WTC11 (cell line): ENCODE measurements around the gene SAMSN1. TPM values are rescaled to one million over a fixed set of nuclear protein-coding genes. Genes with fewer than 3 reads are reported as not detected.

Experiments used
- ATAC-seq: fragments of 200-7000 bp; cut with Tn5 transposase; 2 replicates; pipeline ENCODE4 v1.10.0; 2021; ENCODE audit warnings: mild to moderate bottlenecking, moderate library complexity
- CTCF ChIA-PET: fragments of 300-600 bp; sonication (Branson Sonifier 250); formaldehyde crosslinking; loops from one replicate; lab custom pipeline; 2021; ENCODE audit warnings: antibody characterized with exemption; lab: Charles Lee
- POLR2A ChIA-PET: fragments of 350-600 bp; sonication (Branson Sonifier 250); formaldehyde crosslinking; loops from one replicate; lab custom pipeline; 2021; ENCODE audit warnings: antibody characterized with exemption; lab: Charles Lee
- DNase-seq: peaks from one replicate; pipeline ENCODE4 v3.0.0; 2021; ENCODE audit warnings: low spot score
- H3K27ac Mint-ChIP-seq: 2 replicates; pipeline ENCODE4 v1.8.0; 2021; ENCODE audit warnings: mixed read lengths
- H3K27me3 Mint-ChIP-seq: 2 replicates; pipeline ENCODE4 v1.8.0; 2021; ENCODE audit warnings: low read depth, mild to moderate bottlenecking, moderate library complexity, mixed read lengths
- H3K36me3 Mint-ChIP-seq: 2 replicates; pipeline ENCODE4 v1.8.0; 2021; ENCODE audit warnings: mixed read lengths
- H3K4me1 Mint-ChIP-seq: 2 replicates; pipeline ENCODE4 v1.8.0; 2022; ENCODE audit warnings: mixed read lengths
- H3K4me3 Mint-ChIP-seq: 2 replicates; pipeline ENCODE4 v1.8.0; 2021; ENCODE audit warnings: mild to moderate bottlenecking, moderate library complexity, mixed read lengths
- H3K9me3 Mint-ChIP-seq: 2 replicates; pipeline ENCODE4 v1.8.0; 2021; ENCODE audit warnings: mixed read lengths
- CBFB ChIP-seq: sonication (generic); formaldehyde crosslinking; IDR thresholded peaks from 2 replicates; pipeline ENCODE4 v1.8.1; 2022; ENCODE audit warnings: mild to moderate bottlenecking, low read depth, missing genetic modification reagents
- EMX1 ChIP-seq: fragments of 250-450 bp; sonication (Bioruptor Pico); IDR thresholded peaks from 2 replicates; pipeline ENCODE4 v1.8.0; 2021; ENCODE audit warnings: mild to moderate bottlenecking
- ESRRA ChIP-seq: sonication (generic); formaldehyde crosslinking; IDR thresholded peaks from 2 replicates; pipeline ENCODE4 v1.8.1; 2022; ENCODE audit warnings: mild to moderate bottlenecking, missing genetic modification reagents, borderline replicate concordance
- FOXJ3 ChIP-seq: sonication (generic); formaldehyde crosslinking; IDR thresholded peaks from 2 replicates; pipeline ENCODE4 v1.9.0; 2021; ENCODE audit warnings: missing genetic modification reagents, mild to moderate bottlenecking, borderline replicate concordance
- FOXP1 ChIP-seq: sonication (generic); formaldehyde crosslinking; IDR thresholded peaks from 2 replicates; pipeline ENCODE4 v1.8.0; 2022; ENCODE audit warnings: missing genetic modification reagents, mild to moderate bottlenecking, moderate library complexity, borderline replicate concordance
- GABPB1 ChIP-seq: sonication (generic); formaldehyde crosslinking; IDR thresholded peaks from 2 replicates; pipeline ENCODE4 v1.8.1; 2023; ENCODE audit warnings: mild to moderate bottlenecking, missing genetic modification reagents
- KAT7 ChIP-seq: sonication (generic); formaldehyde crosslinking; IDR thresholded peaks from 2 replicates; pipeline ENCODE4 v1.8.1; 2023; ENCODE audit warnings: missing genetic modification reagents, mild to moderate bottlenecking, borderline replicate concordance
- MXD4 ChIP-seq: fragments of 250-450 bp; sonication (Bioruptor Pico); IDR thresholded peaks from 2 replicates; pipeline ENCODE4 v1.8.0; 2021; ENCODE audit warnings: mild to moderate bottlenecking, moderate library complexity, borderline replicate concordance
- NFATC4 ChIP-seq: fragments of 250-450 bp; sonication (Bioruptor Pico); IDR thresholded peaks from 2 replicates; pipeline ENCODE4 v1.9.0; 2021; ENCODE audit warnings: mild to moderate bottlenecking
- NR3C1 ChIP-seq: sonication (generic); formaldehyde crosslinking; conservative IDR thresholded peaks from 2 replicates; pipeline ENCODE4 v1.8.1; 2023; ENCODE audit warnings: low read depth, mild to moderate bottlenecking, missing genetic modification reagents
- PRRX2 ChIP-seq: fragments of 250-450 bp; sonication (Bioruptor Pico); IDR thresholded peaks from 2 replicates; pipeline ENCODE4 v1.8.0; 2021; ENCODE audit warnings: mild to moderate bottlenecking
- RELA ChIP-seq: sonication (generic); formaldehyde crosslinking; IDR thresholded peaks from 2 replicates; pipeline ENCODE4 v1.8.1; 2022; ENCODE audit warnings: missing genetic modification reagents, mild to moderate bottlenecking, borderline replicate concordance
- SMAD3 ChIP-seq: sonication (generic); formaldehyde crosslinking; IDR thresholded peaks from 2 replicates; pipeline ENCODE4 v1.8.0; 2022; ENCODE audit warnings: missing genetic modification reagents, mild to moderate bottlenecking, borderline replicate concordance
- TP53 ChIP-seq: sonication (generic); formaldehyde crosslinking; IDR thresholded peaks from 2 replicates; pipeline ENCODE4 v1.8.1; 2023; ENCODE audit warnings: mild to moderate bottlenecking, missing genetic modification reagents
- ZNF263 ChIP-seq: sonication (generic); formaldehyde crosslinking; IDR thresholded peaks from 2 replicates; pipeline ENCODE4 v1.8.1; 2022; ENCODE audit warnings: low read depth, mild to moderate bottlenecking, moderate library complexity, missing genetic modification reagents
- total RNA-seq: library from RNA; stranded (reverse); gene quantifications from 3 replicates; pipeline ENCODE4 v1.2.3, GENCODE V29; 2021
- TF ChIP-seq, protein P1 (sequence below): fragments of 250-450 bp; sonication (Bioruptor Pico); IDR thresholded peaks from 2 replicates; pipeline ENCODE4 v1.9.0; 2021; ENCODE audit warnings: mild to moderate bottlenecking
- TF ChIP-seq, protein P2 (sequence below): sonication (generic); formaldehyde crosslinking; IDR thresholded peaks from 2 replicates; pipeline ENCODE4 v1.8.1; 2023; ENCODE audit warnings: mild to moderate bottlenecking, missing genetic modification reagents, moderate library complexity
- TF ChIP-seq, protein P3 (sequence below): sonication (generic); formaldehyde crosslinking; IDR thresholded peaks from 2 replicates; pipeline ENCODE4 v1.8.1; 2023; ENCODE audit warnings: mild to moderate bottlenecking, missing genetic modification reagents
- TF ChIP-seq, protein P4 (sequence below): fragments of 250-450 bp; sonication (Bioruptor Pico); IDR thresholded peaks from 2 replicates; pipeline ENCODE4 v1.9.0; 2021; ENCODE audit warnings: mild to moderate bottlenecking, borderline replicate concordance

The SAMSN1 gene
- total RNA-seq, 1 experiment from 2014 or later: 1.2 TPM

DNA sequence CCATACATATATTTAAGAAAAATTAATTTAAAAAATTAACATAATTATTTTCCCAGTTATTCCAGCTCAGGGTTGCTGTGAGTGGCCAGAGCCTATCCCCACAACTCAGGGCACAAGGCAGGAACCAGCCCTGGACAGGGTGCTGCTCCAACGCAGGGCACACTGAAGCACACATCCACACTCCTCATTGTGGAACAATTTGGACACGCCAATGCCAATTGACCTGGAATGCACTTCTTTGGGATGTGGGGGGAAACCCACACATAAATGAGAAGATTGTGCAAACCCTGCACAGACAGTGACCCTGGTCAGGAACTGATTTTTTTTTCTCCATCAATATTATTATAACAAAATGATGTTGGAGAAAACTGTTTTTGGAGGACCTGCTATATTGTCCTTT, 23.4 kb downstream of the SAMSN1 start:
- ChIA-PET POLR2A (no interaction called here), CTCF (no interaction called here)
- no peak overlapping the region for H3K27ac Mint-ChIP-seq
- H3K4me1 Mint-ChIP-seq: peaks cover 13% of the 10 kb centered on the region
- no peaks in the 10 kb centered on the region for H3K27me3 Mint-ChIP-seq
- no peaks in the 10 kb centered on the region for H3K9me3 Mint-ChIP-seq
- ATAC-seq (no peak), DNase-seq (no peak)
- TF ChIP-seq FOXJ3 (CRISPR knock-in tag) (no peak), NFATC4 (CRISPR knock-in tag) (no peak), SMAD3 (CRISPR knock-in tag) (no peak), ZNF263 (no peak)
- TF ChIP-seq, protein P1, sequence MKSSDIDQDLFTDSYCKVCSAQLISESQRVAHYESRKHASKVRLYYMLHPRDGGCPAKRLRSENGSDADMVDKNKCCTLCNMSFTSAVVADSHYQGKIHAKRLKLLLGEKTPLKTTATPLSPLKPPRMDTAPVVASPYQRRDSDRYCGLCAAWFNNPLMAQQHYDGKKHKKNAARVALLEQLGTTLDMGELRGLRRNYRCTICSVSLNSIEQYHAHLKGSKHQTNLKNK (CRISPR knock-in tag): no peak
- H3K36me3 Mint-ChIP-seq: no peaks in the 10 kb centered on the region
- H3K4me3 Mint-ChIP-seq: no peak overlapping the region

DNA sequence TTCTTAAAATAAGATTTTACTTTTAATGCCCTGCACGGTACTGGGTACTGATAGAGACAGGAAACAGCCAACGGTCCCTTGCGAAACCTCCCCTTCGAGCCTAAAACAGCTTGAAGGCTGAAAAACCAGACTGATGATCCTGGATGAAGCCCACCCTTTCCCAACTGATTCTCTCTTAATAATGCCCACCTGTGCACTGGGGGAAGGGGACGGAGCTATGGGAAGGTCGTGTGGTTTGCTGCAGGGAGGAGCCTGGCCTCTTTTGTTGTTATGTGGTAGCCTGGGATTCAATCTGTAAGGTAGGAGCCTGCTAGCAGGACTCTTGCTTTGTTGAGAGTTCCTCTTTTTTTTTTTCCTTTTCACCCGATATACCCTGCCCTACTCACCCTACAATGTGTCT, 25.6 kb downstream of the SAMSN1 start:
- TF ChIP-seq GABPB1 (CRISPR knock-in tag): no peak
- CTCF ChIA-PET: no interaction called here
- H3K27ac Mint-ChIP-seq: no peak overlapping the region

DNA sequence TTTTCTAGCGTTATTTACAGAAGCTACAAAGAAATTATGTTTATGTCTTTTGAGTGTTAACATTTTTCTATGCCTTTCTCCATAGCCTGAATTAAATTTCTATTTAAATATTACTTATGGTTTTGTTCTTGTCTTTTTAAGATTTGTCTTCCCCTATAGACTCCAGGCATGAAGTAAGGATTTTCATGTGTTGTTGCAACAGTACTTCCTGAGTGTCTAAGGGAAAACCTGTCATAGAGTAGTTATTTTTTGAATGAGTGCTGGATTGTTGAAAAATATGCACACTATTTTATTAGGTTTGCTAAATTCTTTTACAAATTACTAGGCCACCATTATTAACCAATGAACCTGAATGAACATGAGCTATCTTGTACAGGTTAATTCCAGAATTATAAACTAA, 27.1 kb downstream of the SAMSN1 start:
- Mint-ChIP-seq H3K9me3 (peaks cover 12% of the 10 kb centered on the region), H3K27me3 (no peaks in the 10 kb centered on the region), H3K27ac (no peak overlapping the region), H3K4me1 (peaks cover 11% of the 10 kb centered on the region), H3K4me3 (no peak overlapping the region), H3K36me3 (peaks cover 5% of the 10 kb centered on the region; the same call in 1 of the 2 replicates)
- POLR2A ChIA-PET: no interaction called here
- DNase-seq: no peak
- CTCF ChIA-PET: no interaction called here
- ATAC-seq: no peak
- TF ChIP-seq, protein P1 (CRISPR knock-in tag): no peak
- no peak for TF ChIP-seq SMAD3 (CRISPR knock-in tag)
- TF ChIP-seq KAT7: no peak
- TF ChIP-seq NR3C1: no peak

More for the DNA sequence above, 25.6 kb downstream of the SAMSN1 start:
- H3K4me1 Mint-ChIP-seq: peaks cover 11% of the 10 kb centered on the region
- H3K27me3 Mint-ChIP-seq: no peaks in the 10 kb centered on the region
- DNase-seq (peak; percentile 11), ATAC-seq (peak; percentile 82)
- POLR2A ChIA-PET: no interaction called here
- peaks cover 10% of the 10 kb centered on the region for H3K9me3 Mint-ChIP-seq
- H3K36me3 Mint-ChIP-seq: peaks cover 4% of the 10 kb centered on the region; the same call in 1 of the 2 replicates
- H3K4me3 Mint-ChIP-seq: no peak overlapping the region

DNA sequence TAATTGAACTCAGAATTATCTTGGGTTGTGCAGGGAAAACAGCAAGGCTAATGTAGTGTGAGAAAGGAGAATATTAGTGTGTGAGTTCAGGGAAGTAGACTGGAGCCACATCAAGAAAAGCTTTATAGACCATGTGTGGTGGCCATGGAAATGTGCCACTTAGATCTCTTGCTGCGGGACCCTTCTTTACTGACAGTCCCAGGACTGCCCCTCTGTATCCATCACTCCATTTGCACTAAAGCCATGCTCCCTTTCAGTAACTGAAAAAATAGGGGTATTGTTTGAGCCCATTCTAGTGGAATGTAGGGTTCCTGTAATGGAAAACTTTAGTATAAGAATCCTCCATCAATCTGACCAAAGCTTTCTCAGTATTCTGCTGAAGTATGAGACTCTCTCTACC, 32.3 kb downstream of the SAMSN1 start:
- H3K4me3 Mint-ChIP-seq: no peak overlapping the region
- no peak for ATAC-seq
- CTCF ChIA-PET: no interaction called here
- no peaks in the 10 kb centered on the region for H3K27me3 Mint-ChIP-seq
- peaks cover 5% of the 10 kb centered on the region; the same call in 1 of the 2 replicates for H3K36me3 Mint-ChIP-seq
- no peaks in the 10 kb centered on the region for H3K4me1 Mint-ChIP-seq
- peaks cover 15% of the 10 kb centered on the region for H3K9me3 Mint-ChIP-seq
- no peak for DNase-seq
- H3K27ac Mint-ChIP-seq: no peak overlapping the region
- POLR2A ChIA-PET: no interaction called here
- TF ChIP-seq, protein P2, sequence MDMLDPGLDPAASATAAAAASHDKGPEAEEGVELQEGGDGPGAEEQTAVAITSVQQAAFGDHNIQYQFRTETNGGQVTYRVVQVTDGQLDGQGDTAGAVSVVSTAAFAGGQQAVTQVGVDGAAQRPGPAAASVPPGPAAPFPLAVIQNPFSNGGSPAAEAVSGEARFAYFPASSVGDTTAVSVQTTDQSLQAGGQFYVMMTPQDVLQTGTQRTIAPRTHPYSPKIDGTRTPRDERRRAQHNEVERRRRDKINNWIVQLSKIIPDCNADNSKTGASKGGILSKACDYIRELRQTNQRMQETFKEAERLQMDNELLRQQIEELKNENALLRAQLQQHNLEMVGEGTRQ (CRISPR knock-in tag): no peak
- TF ChIP-seq EMX1 (CRISPR knock-in tag) (no peak), PRRX2 (CRISPR knock-in tag) (no peak), TP53 (CRISPR knock-in tag) (no peak), ESRRA (no peak), CBFB (CRISPR knock-in tag) (no peak), MXD4 (CRISPR knock-in tag) (no peak), FOXP1 (CRISPR knock-in tag) (no peak), RELA (CRISPR knock-in tag) (no peak)
- TF ChIP-seq, protein P3, sequence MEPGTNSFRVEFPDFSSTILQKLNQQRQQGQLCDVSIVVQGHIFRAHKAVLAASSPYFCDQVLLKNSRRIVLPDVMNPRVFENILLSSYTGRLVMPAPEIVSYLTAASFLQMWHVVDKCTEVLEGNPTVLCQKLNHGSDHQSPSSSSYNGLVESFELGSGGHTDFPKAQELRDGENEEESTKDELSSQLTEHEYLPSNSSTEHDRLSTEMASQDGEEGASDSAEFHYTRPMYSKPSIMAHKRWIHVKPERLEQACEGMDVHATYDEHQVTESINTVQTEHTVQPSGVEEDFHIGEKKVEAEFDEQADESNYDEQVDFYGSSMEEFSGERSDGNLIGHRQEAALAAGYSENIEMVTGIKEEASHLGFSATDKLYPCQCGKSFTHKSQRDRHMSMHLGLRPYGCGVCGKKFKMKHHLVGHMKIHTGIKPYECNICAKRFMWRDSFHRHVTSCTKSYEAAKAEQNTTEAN (CRISPR knock-in tag): no peak
- TF ChIP-seq, protein P4, sequence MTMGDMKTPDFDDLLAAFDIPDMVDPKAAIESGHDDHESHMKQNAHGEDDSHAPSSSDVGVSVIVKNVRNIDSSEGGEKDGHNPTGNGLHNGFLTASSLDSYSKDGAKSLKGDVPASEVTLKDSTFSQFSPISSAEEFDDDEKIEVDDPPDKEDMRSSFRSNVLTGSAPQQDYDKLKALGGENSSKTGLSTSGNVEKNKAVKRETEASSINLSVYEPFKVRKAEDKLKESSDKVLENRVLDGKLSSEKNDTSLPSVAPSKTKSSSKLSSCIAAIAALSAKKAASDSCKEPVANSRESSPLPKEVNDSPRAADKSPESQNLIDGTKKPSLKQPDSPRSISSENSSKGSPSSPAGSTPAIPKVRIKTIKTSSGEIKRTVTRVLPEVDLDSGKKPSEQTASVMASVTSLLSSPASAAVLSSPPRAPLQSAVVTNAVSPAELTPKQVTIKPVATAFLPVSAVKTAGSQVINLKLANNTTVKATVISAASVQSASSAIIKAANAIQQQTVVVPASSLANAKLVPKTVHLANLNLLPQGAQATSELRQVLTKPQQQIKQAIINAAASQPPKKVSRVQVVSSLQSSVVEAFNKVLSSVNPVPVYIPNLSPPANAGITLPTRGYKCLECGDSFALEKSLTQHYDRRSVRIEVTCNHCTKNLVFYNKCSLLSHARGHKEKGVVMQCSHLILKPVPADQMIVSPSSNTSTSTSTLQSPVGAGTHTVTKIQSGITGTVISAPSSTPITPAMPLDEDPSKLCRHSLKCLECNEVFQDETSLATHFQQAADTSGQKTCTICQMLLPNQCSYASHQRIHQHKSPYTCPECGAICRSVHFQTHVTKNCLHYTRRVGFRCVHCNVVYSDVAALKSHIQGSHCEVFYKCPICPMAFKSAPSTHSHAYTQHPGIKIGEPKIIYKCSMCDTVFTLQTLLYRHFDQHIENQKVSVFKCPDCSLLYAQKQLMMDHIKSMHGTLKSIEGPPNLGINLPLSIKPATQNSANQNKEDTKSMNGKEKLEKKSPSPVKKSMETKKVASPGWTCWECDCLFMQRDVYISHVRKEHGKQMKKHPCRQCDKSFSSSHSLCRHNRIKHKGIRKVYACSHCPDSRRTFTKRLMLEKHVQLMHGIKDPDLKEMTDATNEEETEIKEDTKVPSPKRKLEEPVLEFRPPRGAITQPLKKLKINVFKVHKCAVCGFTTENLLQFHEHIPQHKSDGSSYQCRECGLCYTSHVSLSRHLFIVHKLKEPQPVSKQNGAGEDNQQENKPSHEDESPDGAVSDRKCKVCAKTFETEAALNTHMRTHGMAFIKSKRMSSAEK (CRISPR knock-in tag): no peak
